Left ventricle myocardium superior (tissue), 1 donor: Measurements from ENCODE around the gene INSYN2B. TPM values are rescaled to one million over a fixed set of nuclear protein-coding genes. Genes with fewer than 3 reads are reported as not detected.
"Not testable (repeated sequence)": the region's sequence is repeated elsewhere in the genome, so short reads cannot be mapped to it uniquely, and the experiment has no call there.

ENCODE experiments used
- ATAC-seq: fragments of 200-7000 bp; cut with Tn5 transposase; one replicate; pipeline ENCODE4 v1.9.1; 2020; ENCODE audit warnings: mild to moderate bottlenecking, moderate library complexity
- DNase-seq: peaks from one replicate; pipeline ENCODE4 v3.0.0-alpha.2; 2020
- intact Hi-C: fragments of 100-400 bp; cut with micrococcal nuclease; formaldehyde crosslinking; loops from one replicate; pipeline ENCODE4 v1.11.0; 2022
- total RNA-seq: library from RNA; stranded (reverse); fragmentation: NEBNext Ultra II Directional; extraction: Animal tissue kit (Norgen Biotek cat#: 25700); gene quantifications from one replicate; pipeline ENCODE4 v1.2.1, GENCODE V29; 2021
- donor health status: DM: no; HTN: yes; CAD: no; lungs with severe emphysema.

The INSYN2B gene
- total RNA-seq, 1 donor from 2014 or later, result 0.50 TPM

GRCh38 chr5:169978714-169979113, 1.6 kb downstream of the INSYN2B start:
- ATAC-seq (no peak), DNase-seq (no peak)
- intact Hi-C loops, result no loop called here

- intact Hi-C loops, result no loop called here
- no peak for ATAC-seq
- DNase-seq, result no peak
These were observed 6.0 kb downstream of the INSYN2B start for GRCh38 chr5:169974121-169974770.

- no peak for DNase-seq
- intact Hi-C loops, result no loop called here
- ATAC-seq, result no peak
These were observed 7.2 kb downstream of the INSYN2B start for GRCh38 chr5:169973056-169973455.

- DNase-seq (no peak), ATAC-seq (no peak)
- intact Hi-C loops, result no loop called here
These were observed 8.5 kb downstream of the INSYN2B start for GRCh38 chr5:169971780-169972179.

GRCh38 chr5:169970911-169971765, 9.2 kb downstream of the INSYN2B start:
- DNase-seq (peak; percentile 52), ATAC-seq (peak; percentile 37)
- intact Hi-C loops, result no loop called here

GRCh38 chr5:169970339-169970738, 10.0 kb downstream of the INSYN2B start:
- no peak for ATAC-seq
- intact Hi-C loops, result no loop called here
- no peak for DNase-seq

GRCh38 chr5:169964246-169964645, 16.0 kb downstream of the INSYN2B start:
- intact Hi-C loops, result no loop called here

GRCh38 chr5:169960659-169961058, 19.6 kb downstream of the INSYN2B start:
- no peak for ATAC-seq
- intact Hi-C loops, result no loop called here
- DNase-seq, result no peak

More at GRCh38 chr5:169964246-169964645, 16.0 kb downstream of the INSYN2B start:
- ATAC-seq (no peak), DNase-seq (no peak)

GRCh38 chr5:169958278-169958677, 22.0 kb downstream of the INSYN2B start:
- intact Hi-C loops, result no loop called here
- DNase-seq, result no peak
- no peak for ATAC-seq

GRCh38 chr5:169956756-169957155, 23.5 kb downstream of the INSYN2B start:
- no peak for DNase-seq
- intact Hi-C loops, result no loop called here
- ATAC-seq, result no peak

- intact Hi-C loops, result no loop called here
- ATAC-seq (no peak), DNase-seq (no peak)
These were observed 24.2 kb downstream of the INSYN2B start for GRCh38 chr5:169956126-169956525.

GRCh38 chr5:169954786-169955185, 25.5 kb downstream of the INSYN2B start:
- DNase-seq (no peak), ATAC-seq (no peak)
- intact Hi-C loops, result no loop called here

- ATAC-seq, DNase-seq, intact Hi-C loops: not testable (repeated sequence)
These were observed 27.1 kb downstream of the INSYN2B start for GRCh38 chr5:169953196-169953595.

- intact Hi-C loops, result no loop called here
- no peak for DNase-seq
- no peak for ATAC-seq
These were observed 30.0 kb downstream of the INSYN2B start for GRCh38 chr5:169950333-169950732.

- intact Hi-C loops, result no loop called here
- ATAC-seq, result no peak
- DNase-seq, result no peak
These were observed 33.5 kb downstream of the INSYN2B start for GRCh38 chr5:169946743-169947295.

GRCh38 chr5:169945831-169946261, 34.4 kb downstream of the INSYN2B start:
- ATAC-seq (peak; percentile 86), DNase-seq (peak; percentile 41)

GRCh38 chr5:169944922-169945680, 35.2 kb downstream of the INSYN2B start:
- DNase-seq (no peak), ATAC-seq (no peak)
- intact Hi-C loops, result no loop called here

More at GRCh38 chr5:169945831-169946261, 34.4 kb downstream of the INSYN2B start:
- intact Hi-C loops, result no loop called here

- peak; percentile 43 for ATAC-seq
- intact Hi-C loops, result no loop called here
- peak; percentile 35 for DNase-seq
These were observed 36.2 kb downstream of the INSYN2B start for GRCh38 chr5:169944115-169944514.

GRCh38 chr5:169943026-169943425, 37.3 kb downstream of the INSYN2B start:
- intact Hi-C loops, result no loop called here
- DNase-seq (no peak), ATAC-seq (no peak)
